DOHH2 (cell line): Measurements from ENCODE around the gene COPS4.

ENCODE experiments used
- EZH2phosphoT487 ChIP-seq: fragments of 200-600 bp; sonication (generic); IDR thresholded peaks from 2 replicates; pipeline ENCODE4 v1.6.1; 2017; ENCODE audit warnings: borderline replicate concordance, mild to moderate bottlenecking, antibody characterized with exemption, low read length, moderate library complexity, mixed read lengths
- TF ChIP-seq, protein P1 (sequence below): fragments of 200-600 bp; sonication (generic); IDR thresholded peaks from one replicate; pipeline ENCODE4 v1.5.1; 2014; ENCODE audit warnings: antibody characterized with exemption, mild to moderate bottlenecking, low read depth, low read length; ENCODE audit not compliant: poor library complexity, severe bottlenecking

DNA sequence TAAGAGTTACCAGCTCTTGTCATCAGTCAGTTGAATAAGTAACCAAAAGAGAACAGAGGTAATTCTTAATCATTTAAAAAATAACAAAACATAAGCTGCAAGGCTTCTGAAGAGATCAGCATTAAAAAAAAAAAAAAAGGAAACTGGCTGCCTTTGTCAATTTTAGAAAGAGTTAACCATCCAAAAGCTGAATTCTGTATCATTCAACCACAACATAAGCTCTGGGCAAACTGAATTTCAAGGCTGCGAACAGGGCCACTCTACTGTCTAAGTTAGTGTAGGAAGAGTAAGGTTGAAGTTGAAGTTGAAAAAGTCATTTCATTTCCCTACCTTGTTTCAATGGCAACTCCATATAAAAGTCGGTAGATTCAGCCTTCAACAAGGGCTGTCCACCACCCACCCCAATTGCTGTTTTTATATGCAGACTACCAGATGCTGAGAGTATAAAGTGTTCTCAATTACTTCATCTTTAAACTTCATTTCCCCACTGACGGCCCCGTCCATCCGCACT is 23.2 kb upstream of the COPS4 start:
- TF ChIP-seq, protein P1, sequence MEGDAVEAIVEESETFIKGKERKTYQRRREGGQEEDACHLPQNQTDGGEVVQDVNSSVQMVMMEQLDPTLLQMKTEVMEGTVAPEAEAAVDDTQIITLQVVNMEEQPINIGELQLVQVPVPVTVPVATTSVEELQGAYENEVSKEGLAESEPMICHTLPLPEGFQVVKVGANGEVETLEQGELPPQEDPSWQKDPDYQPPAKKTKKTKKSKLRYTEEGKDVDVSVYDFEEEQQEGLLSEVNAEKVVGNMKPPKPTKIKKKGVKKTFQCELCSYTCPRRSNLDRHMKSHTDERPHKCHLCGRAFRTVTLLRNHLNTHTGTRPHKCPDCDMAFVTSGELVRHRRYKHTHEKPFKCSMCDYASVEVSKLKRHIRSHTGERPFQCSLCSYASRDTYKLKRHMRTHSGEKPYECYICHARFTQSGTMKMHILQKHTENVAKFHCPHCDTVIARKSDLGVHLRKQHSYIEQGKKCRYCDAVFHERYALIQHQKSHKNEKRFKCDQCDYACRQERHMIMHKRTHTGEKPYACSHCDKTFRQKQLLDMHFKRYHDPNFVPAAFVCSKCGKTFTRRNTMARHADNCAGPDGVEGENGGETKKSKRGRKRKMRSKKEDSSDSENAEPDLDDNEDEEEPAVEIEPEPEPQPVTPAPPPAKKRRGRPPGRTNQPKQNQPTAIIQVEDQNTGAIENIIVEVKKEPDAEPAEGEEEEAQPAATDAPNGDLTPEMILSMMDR, result no peak
- TF ChIP-seq EZH2phosphoT487, result no peak
